ENCODE measurements around the gene TRANK1. TPM values are rescaled to one million over a fixed set of nuclear protein-coding genes. Genes with fewer than 3 reads are reported as not detected.

The TRANK1 gene
- total and polyA plus RNA-seq, 2 experiments from 2014 or later: 5.2 to 10.3 TPM

GRCh38 chr3:36903119-36903882 is 41.6 kb downstream of the TRANK1 start:
- H3F3A ChIP-seq (ENCODE audit: insufficient read depth): no peaks in the 10 kb centered on the region
- no peaks in the 10 kb centered on the region for H3K79me2 ChIP-seq (ENCODE audit: insufficient read depth)
- H3K27ac ChIP-seq: no peak overlapping the region
- H3K9me3 ChIP-seq (ENCODE audit: low read depth): no peaks in the 10 kb centered on the region
- H3K27me3 ChIP-seq (replicated peaks; ENCODE audit: insufficient read depth): no peaks in the 10 kb centered on the region
- no peak for DNase-seq
- no peaks in the 10 kb centered on the region for H3K9me2 ChIP-seq (ENCODE audit: insufficient read depth)
- TF ChIP-seq EZH2phosphoT487 (IDR thresholded peaks at IDR 0.05; ENCODE audit: insufficient read depth, low read depth) (no peak), EZH2 (IDR thresholded peaks at IDR 0.05; ENCODE audit: insufficient read depth, poor library complexity, severe bottlenecking) (no peak)
- WGBS, 2 experiments (ENCODE audit: low coverage in 1 of 2, low lambda C conversion rate in 2 of 2, missing lambda C conversion rate in 2 of 2): 76 to 80% methylated on average over 10 of the region's 10 CpGs
- no peaks in the 10 kb centered on the region for H3K36me3 ChIP-seq (ENCODE audit: low read depth)
- in situ Hi-C loops (cut with MboI): no loop called here
- no peak overlapping the region for H3K4me2 ChIP-seq (ENCODE audit: unreplicated experiment)
- no peaks in the 10 kb centered on the region for H4K20me1 ChIP-seq (ENCODE audit: insufficient read depth)
- H3K9ac ChIP-seq: no peak overlapping the region
- no peak overlapping the region for H2AFZ ChIP-seq
- H3K4me3 ChIP-seq: no peak overlapping the region
- peaks cover 2% of the 10 kb centered on the region; the same call in 1 of the 2 replicates for H3K4me1 ChIP-seq (ENCODE audit: insufficient read depth)

- Histone ChIP-seq H3K4me1 (ENCODE audit: insufficient read depth) (no peaks in the 10 kb centered on the region), H3K4me3 (no peak overlapping the region), H3K79me2 (ENCODE audit: insufficient read depth) (no peaks in the 10 kb centered on the region), H3K9me2 (ENCODE audit: insufficient read depth) (no peaks in the 10 kb centered on the region), H2AFZ (no peak overlapping the region), H3K9me3 (ENCODE audit: low read depth) (no peaks in the 10 kb centered on the region), H3K4me2 (ENCODE audit: unreplicated experiment) (no peak overlapping the region), H3F3A (ENCODE audit: insufficient read depth) (no peaks in the 10 kb centered on the region), H3K27ac (no peak overlapping the region), H3K9ac (no peak overlapping the region), H3K27me3 (replicated peaks; ENCODE audit: insufficient read depth) (no peaks in the 10 kb centered on the region), H3K36me3 (ENCODE audit: low read depth) (no peaks in the 10 kb centered on the region), H4K20me1 (ENCODE audit: insufficient read depth) (no peaks in the 10 kb centered on the region)
- TF ChIP-seq EZH2 (IDR thresholded peaks at IDR 0.05; ENCODE audit: insufficient read depth, poor library complexity, severe bottlenecking) (no peak), EZH2phosphoT487 (IDR thresholded peaks at IDR 0.05; ENCODE audit: insufficient read depth, low read depth) (no peak)
- no peak for DNase-seq
- WGBS, 2 experiments (ENCODE audit: low coverage in 1 of 2, low lambda C conversion rate in 2 of 2, missing lambda C conversion rate in 2 of 2): 95 to 98% methylated on average over 4 of the region's 4 CpGs
- in situ Hi-C loops (cut with MboI): no loop called here
Measured at GRCh38 chr3:36901588-36901987, 43.3 kb downstream of the TRANK1 start.

GRCh38 chr3:36900474-36901443 is 44.1 kb downstream of the TRANK1 start:
- Histone ChIP-seq H3K27ac (no peak overlapping the region), H3K79me2 (ENCODE audit: insufficient read depth) (no peaks in the 10 kb centered on the region), H2AFZ (no peak overlapping the region), H3K36me3 (ENCODE audit: low read depth) (no peaks in the 10 kb centered on the region), H3K9me2 (ENCODE audit: insufficient read depth) (no peaks in the 10 kb centered on the region), H3K27me3 (replicated peaks; ENCODE audit: insufficient read depth) (no peaks in the 10 kb centered on the region), H3K4me1 (ENCODE audit: insufficient read depth) (no peaks in the 10 kb centered on the region), H3F3A (ENCODE audit: insufficient read depth) (no peaks in the 10 kb centered on the region), H3K4me3 (no peak overlapping the region), H3K9me3 (ENCODE audit: low read depth) (no peaks in the 10 kb centered on the region), H3K9ac (no peak overlapping the region), H4K20me1 (ENCODE audit: insufficient read depth) (no peaks in the 10 kb centered on the region), H3K4me2 (ENCODE audit: unreplicated experiment) (no peak overlapping the region)
- TF ChIP-seq EZH2 (IDR thresholded peaks at IDR 0.05; ENCODE audit: insufficient read depth, poor library complexity, severe bottlenecking) (no peak), EZH2phosphoT487 (IDR thresholded peaks at IDR 0.05; ENCODE audit: insufficient read depth, low read depth) (no peak)
- in situ Hi-C loops (cut with MboI): no loop called here
- DNase-seq: no peak
- WGBS, 2 experiments (ENCODE audit: low coverage in 1 of 2, low lambda C conversion rate in 2 of 2, missing lambda C conversion rate in 2 of 2): 79 to 88% methylated on average over 6 to 8 of the region's 8 CpGs
